HepG2 (cell line): Measurements from ENCODE around the gene CABP2. TPM values are rescaled to one million over a fixed set of nuclear protein-coding genes. Genes with fewer than 3 reads are reported as not detected.

ENCODE experiments used
- ATAC-seq: fragments of 200-7000 bp; cut with Tn5 transposase; 3 replicates; pipeline ENCODE4 v1.9.1; 2020; ENCODE audit warnings: mild to moderate bottlenecking, moderate library complexity
- Bru-seq: library from RNA; stranded (reverse); fragments of 400-500 nt; gene quantifications from one replicate; lab custom pipeline; 2021; lab: Mats Ljungman, UMichigan
- BruChase-seq, 2 experiments: library from RNA; stranded (reverse); fragments of 400-500 nt; gene quantifications; one replicate each; lab custom pipeline; 2021; lab: Mats Ljungman, UMichigan
- BruUV-seq: library from RNA; stranded (reverse); fragments of 400-500 nt; replicated peaks from 2 replicates; lab custom pipeline; 2021; lab: Mats Ljungman, UMichigan
- CTCF ChIA-PET: fragments of 300-600 bp; formaldehyde crosslinking; extraction: SDS; loops from one replicate; lab custom pipeline; 2021; ENCODE audit warnings: low total read pairs, inconsistent platforms, low intra/inter-chr PET ratio; lab: Yijun Ruan, JAX
- POLR2A ChIA-PET: fragments of 350-600 bp; sonication (Branson Sonifier 250); formaldehyde crosslinking; loops from one replicate; lab custom pipeline; 2020; ENCODE audit warnings: antibody characterized with exemption, inconsistent platforms; lab: Yijun Ruan, JAX
- DNase-seq: peaks from one replicate; pipeline ENCODE4 v3.0.0-alpha.2; 2015; ENCODE audit warnings: low spot score
- FAIRE-seq: peaks from 3 replicates; lab custom pipeline; 2011; peaks lifted over from hg19 to GRCh38; lab: Jason Lieb, UNC
- H2AFZ ChIP-seq: one replicate; pipeline ENCODE4 v1.6.1; 2011; ENCODE audit warnings: low read length, inconsistent platforms
- H3K27ac ChIP-seq: fragments of 300-600 bp; 3 replicates; pipeline ENCODE4 v1.8.0; 2011; ENCODE audit warnings: mixed run types, mild to moderate bottlenecking, mixed read lengths, low read length, inconsistent platforms; ENCODE audit not compliant: insufficient read depth; ENCODE audit errors: extremely low read length
- H3K27me3 ChIP-seq, 2 experiments: fragments of 200-600 bp in 1 of 2; 2 replicates in 1 of 2; 3 replicates in 1 of 2; pipeline versions ENCODE4 v1.6.0 to v1.8.0; 2011; ENCODE audit warnings: low read length in 2 of 2, mild to moderate bottlenecking in 2 of 2, moderate library complexity in 2 of 2, inconsistent platforms in 1 of 2; ENCODE audit not compliant: insufficient read depth in 2 of 2, control insufficient read depth in 1 of 2
- H3K36me3 ChIP-seq, 2 experiments: fragments of 200-600 bp in 1 of 2; replicated peaks in 1 of 2; 2 replicates in 1 of 2; 3 replicates in 1 of 2; pipeline versions ENCODE4 v1.5.1 to v1.8.0; 2011; ENCODE audit warnings: low read length in 2 of 2, inconsistent platforms in 1 of 2; ENCODE audit not compliant: insufficient read depth in 2 of 2, control insufficient read depth in 1 of 2
- H3K4me1 ChIP-seq: 2 replicates; pipeline ENCODE4 v1.5.1; 2012; ENCODE audit warnings: low read length, inconsistent platforms; ENCODE audit not compliant: insufficient read depth
- H3K4me2 ChIP-seq: 2 replicates; pipeline ENCODE4 v1.6.0; 2011; ENCODE audit warnings: low read depth, low read length, inconsistent platforms
- H3K4me3 ChIP-seq, 3 experiments: fragments of 200-600 bp in 1 of 3; sonication (generic), shearing (Covaris generic) in 1 of 3; replicated peaks in 1 of 3; 2 replicates each; pipeline ENCODE4 v1.5.1; 2011 to 2016; ENCODE audit warnings: low read length in 3 of 3, inconsistent platforms in 2 of 3, low read depth in 2 of 3, mild to moderate bottlenecking in 2 of 3, control low read depth in 1 of 3, mixed read lengths in 1 of 3; ENCODE audit not compliant: insufficient read depth in 1 of 3
- H3K79me2 ChIP-seq: one replicate; pipeline ENCODE4 v1.6.1; 2011; ENCODE audit warnings: low read length, inconsistent platforms; ENCODE audit not compliant: insufficient read depth
- H3K9ac ChIP-seq: 2 replicates; pipeline ENCODE4 v1.6.0; 2011; ENCODE audit warnings: mild to moderate bottlenecking, low read depth, low read length, inconsistent platforms; ENCODE audit not compliant: insufficient read depth
- H3K9me3 ChIP-seq: 2 replicates; pipeline ENCODE4 v1.5.1; 2012; ENCODE audit warnings: mild to moderate bottlenecking, low read length
- H4K20me1 ChIP-seq: 2 replicates; pipeline ENCODE4 v1.6.0; 2011; ENCODE audit warnings: inconsistent platforms, mild to moderate bottlenecking, low read length, moderate library complexity; ENCODE audit not compliant: insufficient read depth
- BCL6 ChIP-seq: IDR thresholded peaks from 2 replicates; pipeline ENCODE4 v1.6.1; 2016; ENCODE audit warnings: missing genetic modification reagents, missing compliant biosample characterization
- CCDC6 ChIP-seq: sonication (generic); formaldehyde crosslinking; IDR thresholded peaks from 2 replicates; pipeline ENCODE4 v1.8.1; 2022; ENCODE audit warnings: mild to moderate bottlenecking, missing genetic modification reagents, moderate library complexity
- FIP1L1 ChIP-seq: fragments of 200-400 bp; formaldehyde crosslinking; IDR thresholded peaks from 2 replicates; pipeline ENCODE4 v1.6.1; 2018; ENCODE audit warnings: low read depth, mild to moderate bottlenecking, low read length, moderate library complexity, borderline replicate concordance; ENCODE audit not compliant: insufficient read depth
- STAG1 ChIP-seq: sonication (generic); formaldehyde crosslinking; IDR thresholded peaks from 2 replicates; pipeline ENCODE4 v1.4.0; 2020; ENCODE audit warnings: missing genetic modification reagents
- ZFP82 ChIP-seq: sonication (generic); formaldehyde crosslinking; IDR thresholded peaks from 2 replicates; pipeline ENCODE4 v1.5.1; 2020; ENCODE audit warnings: mild to moderate bottlenecking, missing genetic modification reagents, borderline replicate concordance
- ZGPAT ChIP-seq: IDR thresholded peaks from 2 replicates; pipeline ENCODE4 v1.6.1; 2016; ENCODE audit warnings: mild to moderate bottlenecking
- WGBS: methylation state at CpG from one replicate; pipeline ENCODE4 v1.1.6; 2017; ENCODE audit warnings: low lambda C conversion rate; 5-methylcytosine and 5-hydroxymethylcytosine counted together
- in situ Hi-C: cut with HindIII; loops from 2 replicates; pipeline ENCODE4 v1.10.0; 2017; ENCODE audit warnings: low pct_unique_long_range_greater_than_20kb; ENCODE audit not compliant: extremely low pct_ligation_motif_present
- intact Hi-C: fragments of 100-400 bp; cut with micrococcal nuclease; formaldehyde crosslinking; loops from one replicate; pipeline ENCODE4 v1.10.0; 2022; ENCODE audit not compliant: unreplicated experiment
- long read RNA-seq, 2 experiments: library from RNA in 1 of 2; library from polyadenylated mRNA in 1 of 2; stranded (forward) in 1 of 2; unstranded in 1 of 2; transcript quantifications; one replicate each; pipeline ENCODE4 v2.0.0, GENCODE V29; 2019 to 2022
- polyA minus RNA-seq, 3 experiments: library from RNA; depleted of rRNA, polyadenylated mRNA; stranded (reverse); fragments of >200 nt; gene quantifications; 2 replicates each; pipeline ENCODE4 v1.2.3, GENCODE V29; 2011; ENCODE audit warnings: low replicate concordance in 1 of 3
- polyA plus RNA-seq, 8 experiments: library from polyadenylated mRNA; depleted of rRNA in 3 of 8; stranded (reverse) in 7 of 8; unstranded in 1 of 8; fragments of >200 nt; fragmentation: Illumina TruSeq in 4 of 8; extraction: Trizol in 4 of 8; gene quantifications; 2 replicates each; pipeline versions ENCODE4 v1.2.1 to v1.2.3, GENCODE V29; 2011 to 2016; ENCODE audit warnings: low read depth in 4 of 8, missing spikeins in 1 of 8, mixed read lengths in 1 of 8; ENCODE audit not compliant: insufficient read depth in 1 of 8
- total RNA-seq, 5 experiments: library from RNA; depleted of rRNA; stranded (reverse); fragments of >200 nt; fragmentation: Illumina TruSeq; extraction: Trizol; gene quantifications; 2 replicates each; pipeline ENCODE4 v1.2.3, GENCODE V29; 2016; ENCODE audit warnings: low read depth in 1 of 5
- TF ChIP-seq, protein P1 (sequence below): sonication (generic); formaldehyde crosslinking; IDR thresholded peaks from 2 replicates; pipeline ENCODE4 v1.5.0; 2020; ENCODE audit warnings: mild to moderate bottlenecking, missing genetic modification reagents, moderate library complexity
- TF ChIP-seq, protein P2 (sequence below): sonication (generic); formaldehyde crosslinking; IDR thresholded peaks from 2 replicates; pipeline ENCODE4 v1.9.0; 2021; ENCODE audit warnings: missing genetic modification reagents, borderline replicate concordance

CABP2 gene
- total RNA-seq (2016; rRNA removed; fragmentation: Illumina TruSeq; extraction: Trizol), result not detected in 2 replicates
- total RNA-seq (2016; cell fraction: cytosol; rRNA removed; fragmentation: Illumina TruSeq; extraction: Trizol; ENCODE audit: low read depth), result not detected in 2 replicates
- not detected in 2 replicates for total RNA-seq (2016; cell fraction: insoluble cytoplasmic fraction; rRNA removed; fragmentation: Illumina TruSeq; extraction: Trizol)
- not detected in 2 replicates for total RNA-seq (2016; cell fraction: membrane; rRNA removed; fragmentation: Illumina TruSeq; extraction: Trizol)
- not detected in 2 replicates for total RNA-seq (2016; cell fraction: nucleus; rRNA removed; fragmentation: Illumina TruSeq; extraction: Trizol)
- not detected in 2 replicates for polyA plus RNA-seq (2011; rRNA removed)
- not detected in 2 replicates for polyA plus RNA-seq (2011; cell fraction: cytosol; rRNA removed)
- polyA plus RNA-seq (2011; cell fraction: nucleus; rRNA removed), result not detected in 2 replicates
- not detected in 2 replicates for polyA plus RNA-seq (2012)
- polyA plus RNA-seq (2016; cell fraction: cytosol; fragmentation: Illumina TruSeq; extraction: Trizol; ENCODE audit: low read depth), result not detected in 2 replicates
- polyA plus RNA-seq (2016; cell fraction: insoluble cytoplasmic fraction; fragmentation: Illumina TruSeq; extraction: Trizol; ENCODE audit: low read depth), result not detected in 2 replicates
- polyA plus RNA-seq (2016; cell fraction: membrane; fragmentation: Illumina TruSeq; extraction: Trizol; ENCODE audit: low read depth), result not detected in 2 replicates
- not detected in 2 replicates for polyA plus RNA-seq (2016; cell fraction: nucleus; fragmentation: Illumina TruSeq; extraction: Trizol; ENCODE audit: insufficient read depth, low read depth)
- polyA minus RNA-seq (2011; rRNA and poly(A)+ RNA removed; ENCODE audit: low replicate concordance), result not detected in 2 replicates
- polyA minus RNA-seq (2011; cell fraction: cytosol; rRNA and poly(A)+ RNA removed), result not detected in 2 replicates
- polyA minus RNA-seq (2011; cell fraction: nucleus; rRNA and poly(A)+ RNA removed), result not detected in 2 replicates
- not detected for Bru-seq, nascent RNA
- BruChase-seq, experiment 1, labeled RNA remaining after a 6-hour chase, result not detected
- not detected for BruChase-seq, experiment 2, labeled RNA remaining after a 2-hour chase
- long read RNA-seq, experiment 1, result 0 reads
- long read RNA-seq, experiment 2, result 0 reads

GRCh38 chr11:67522844-67523555, at the start of gene CABP2:
Gene CABP2 (minus strand): TSS chr11:67523446. CDS start chr11:67523326, 120 bp downstream.
- Histone ChIP-seq H3K36me3 (no peaks in the 10 kb centered on the region), H3K4me3 (no peak within 1 kb of the TSS), H3K4me2 (no peak within 1 kb of the TSS), H3K9me3 (no peaks in the 10 kb centered on the region), H3K79me2 (no peaks in the 10 kb centered on the region), H4K20me1 (no peaks in the 10 kb centered on the region), H2AFZ (no peak within 1 kb of the TSS), H3K9ac (no peak within 1 kb of the TSS), H3K4me1 (no peaks in the 10 kb centered on the region), H3K27me3 (peaks cover 4 to 22% of the 10 kb centered on the region in 2 experiments; a peak in 4 of 5 replicates), H3K27ac (no peak within 1 kb of the TSS)
- FAIRE-seq (no peak), DNase-seq (no peak), ATAC-seq (no peak)
- intact Hi-C loops, result loop anchor here (10.0 kb wide), 1 partner anchor 558 kb away; no protein-coding TSS in a partner anchor
- TF ChIP-seq, protein P1, sequence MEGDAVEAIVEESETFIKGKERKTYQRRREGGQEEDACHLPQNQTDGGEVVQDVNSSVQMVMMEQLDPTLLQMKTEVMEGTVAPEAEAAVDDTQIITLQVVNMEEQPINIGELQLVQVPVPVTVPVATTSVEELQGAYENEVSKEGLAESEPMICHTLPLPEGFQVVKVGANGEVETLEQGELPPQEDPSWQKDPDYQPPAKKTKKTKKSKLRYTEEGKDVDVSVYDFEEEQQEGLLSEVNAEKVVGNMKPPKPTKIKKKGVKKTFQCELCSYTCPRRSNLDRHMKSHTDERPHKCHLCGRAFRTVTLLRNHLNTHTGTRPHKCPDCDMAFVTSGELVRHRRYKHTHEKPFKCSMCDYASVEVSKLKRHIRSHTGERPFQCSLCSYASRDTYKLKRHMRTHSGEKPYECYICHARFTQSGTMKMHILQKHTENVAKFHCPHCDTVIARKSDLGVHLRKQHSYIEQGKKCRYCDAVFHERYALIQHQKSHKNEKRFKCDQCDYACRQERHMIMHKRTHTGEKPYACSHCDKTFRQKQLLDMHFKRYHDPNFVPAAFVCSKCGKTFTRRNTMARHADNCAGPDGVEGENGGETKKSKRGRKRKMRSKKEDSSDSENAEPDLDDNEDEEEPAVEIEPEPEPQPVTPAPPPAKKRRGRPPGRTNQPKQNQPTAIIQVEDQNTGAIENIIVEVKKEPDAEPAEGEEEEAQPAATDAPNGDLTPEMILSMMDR (CRISPR knock-in tag), result no peak
- TF ChIP-seq FIP1L1 (no peak), ZGPAT (CRISPR knock-in tag) (no peak), BCL6 (CRISPR knock-in tag) (no peak), CCDC6 (CRISPR knock-in tag) (no peak), STAG1 (no peak), ZFP82 (CRISPR knock-in tag) (no peak)
- TF ChIP-seq, protein P2, sequence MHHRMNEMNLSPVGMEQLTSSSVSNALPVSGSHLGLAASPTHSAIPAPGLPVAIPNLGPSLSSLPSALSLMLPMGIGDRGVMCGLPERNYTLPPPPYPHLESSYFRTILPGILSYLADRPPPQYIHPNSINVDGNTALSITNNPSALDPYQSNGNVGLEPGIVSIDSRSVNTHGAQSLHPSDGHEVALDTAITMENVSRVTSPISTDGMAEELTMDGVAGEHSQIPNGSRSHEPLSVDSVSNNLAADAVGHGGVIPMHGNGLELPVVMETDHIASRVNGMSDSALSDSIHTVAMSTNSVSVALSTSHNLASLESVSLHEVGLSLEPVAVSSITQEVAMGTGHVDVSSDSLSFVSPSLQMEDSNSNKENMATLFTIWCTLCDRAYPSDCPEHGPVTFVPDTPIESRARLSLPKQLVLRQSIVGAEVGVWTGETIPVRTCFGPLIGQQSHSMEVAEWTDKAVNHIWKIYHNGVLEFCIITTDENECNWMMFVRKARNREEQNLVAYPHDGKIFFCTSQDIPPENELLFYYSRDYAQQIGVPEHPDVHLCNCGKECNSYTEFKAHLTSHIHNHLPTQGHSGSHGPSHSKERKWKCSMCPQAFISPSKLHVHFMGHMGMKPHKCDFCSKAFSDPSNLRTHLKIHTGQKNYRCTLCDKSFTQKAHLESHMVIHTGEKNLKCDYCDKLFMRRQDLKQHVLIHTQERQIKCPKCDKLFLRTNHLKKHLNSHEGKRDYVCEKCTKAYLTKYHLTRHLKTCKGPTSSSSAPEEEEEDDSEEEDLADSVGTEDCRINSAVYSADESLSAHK, result no peak
- no TSS peak for BruUV-seq
- 22% methylated on average over 9 of the region's 23 CpGs for WGBS
- ChIA-PET POLR2A (no interaction called here), CTCF (no interaction called here)
- in situ Hi-C loops, result no loop called here
